H1 (cell line): ENCODE results near the gene LDHB. TPM values are rescaled to one million over a fixed set of nuclear protein-coding genes. Genes with fewer than 3 reads are reported as not detected.
A peak's percentile ranks its signal among the peaks of the same experiment; 100 is the strongest.

Source experiments
- CTCF ChIA-PET: fragments of 300-600 bp; sonication (Branson Sonifier 250); formaldehyde crosslinking; loops from one replicate; lab custom pipeline; 2021; ENCODE audit not compliant: partially characterized antibody; lab: Charles Lee
- POLR2A ChIA-PET: fragments of 300-600 bp; sonication (Branson Sonifier 250); formaldehyde crosslinking; loops from one replicate; lab custom pipeline; 2021; ENCODE audit warnings: inconsistent platforms; ENCODE audit not compliant: partially characterized antibody; lab: Charles Lee
- DNase-seq, 2 experiments: peaks; one replicate each; pipeline versions ENCODE4 v3.0.0 to v3.0.0-alpha.2; 2010 to 2022; ENCODE audit warnings: low spot score in 2 of 2, low read depth in 1 of 2, mixed read lengths in 1 of 2
- FAIRE-seq: peaks from 2 replicates; lab custom pipeline; 2011; peaks lifted over from hg19 to GRCh38; lab: Jason Lieb, UNC
- H2AFZ ChIP-seq: 2 replicates; pipeline ENCODE4 v1.8.1; 2012; ENCODE audit warnings: low read length, inconsistent platforms
- H2AK5ac ChIP-seq: 2 replicates; pipeline ENCODE4 v1.6.1; 2013; ENCODE audit warnings: low read depth, low read length
- H2BK120ac ChIP-seq: replicated peaks from 2 replicates; pipeline ENCODE3; 2013; ENCODE audit warnings: low read depth, low read length, inconsistent platforms
- H2BK12ac ChIP-seq: 2 replicates; pipeline ENCODE4 v1.6.1; 2013; ENCODE audit warnings: low read depth, low read length
- H2BK15ac ChIP-seq: 2 replicates; pipeline ENCODE4 v1.6.1; 2013; ENCODE audit warnings: low read length
- H2BK20ac ChIP-seq: 2 replicates; pipeline ENCODE4 v1.6.1; 2013; ENCODE audit warnings: low read length
- H2BK5ac ChIP-seq: 2 replicates; pipeline ENCODE4 v1.6.1; 2013; ENCODE audit warnings: low read depth, low read length
- H3K14ac ChIP-seq: 2 replicates; pipeline ENCODE4 v1.6.1; 2013; ENCODE audit warnings: inconsistent platforms; ENCODE audit not compliant: insufficient read length
- H3K18ac ChIP-seq: 2 replicates; pipeline ENCODE4 v1.6.1; 2013; ENCODE audit warnings: low read length; ENCODE audit errors: extremely low read depth
- H3K23ac ChIP-seq: 2 replicates; pipeline ENCODE4 v1.6.1; 2013; ENCODE audit warnings: inconsistent platforms; ENCODE audit not compliant: insufficient read length
- H3K23me2 ChIP-seq: 2 replicates; pipeline ENCODE4 v1.6.1; 2013; ENCODE audit warnings: low read depth, low read length
- H3K27ac ChIP-seq: 2 replicates; pipeline ENCODE4 v1.6.1; 2011; ENCODE audit warnings: low read depth, low read length, inconsistent platforms
- H3K27me3 ChIP-seq, 4 experiments: replicated peaks in 1 of 4; 1 replicate in 1 of 4; 2 replicates in 3 of 4; pipeline versions ENCODE4 v1.6.1 to v1.8.1; 2011 to 2013; ENCODE audit warnings: low read length in 3 of 4, mild to moderate bottlenecking in 3 of 4, inconsistent platforms in 2 of 4, mixed read lengths in 2 of 4, moderate library complexity in 1 of 4; ENCODE audit not compliant: control insufficient read depth in 3 of 4, insufficient read depth in 3 of 4; ENCODE audit errors: extremely low read depth in 1 of 4
- H3K36me3 ChIP-seq, 4 experiments: 2 replicates each; pipeline versions ENCODE4 v1.6.1 to v1.8.1; 2011 to 2013; ENCODE audit warnings: mild to moderate bottlenecking in 4 of 4, low read length in 3 of 4, moderate library complexity in 2 of 4, control low read depth in 1 of 4, inconsistent platforms in 1 of 4; ENCODE audit not compliant: insufficient read depth in 4 of 4, control insufficient read depth in 2 of 4
- H3K4ac ChIP-seq: replicated peaks from 2 replicates; pipeline ENCODE3; 2013; ENCODE audit warnings: low read length, low read depth, mixed read lengths, inconsistent platforms; ENCODE audit not compliant: insufficient read length
- H3K4me1 ChIP-seq, 4 experiments: replicated peaks in 1 of 4; 1 replicate in 1 of 4; 2 replicates in 3 of 4; pipeline versions ENCODE4 v1.6.1 to v1.8.1; 2011 to 2013; ENCODE audit warnings: low read length in 3 of 4, inconsistent platforms in 2 of 4, mixed read lengths in 1 of 4; ENCODE audit not compliant: insufficient read depth in 4 of 4, control insufficient read depth in 3 of 4
- H3K4me2 ChIP-seq, 2 experiments: 2 replicates each; pipeline versions ENCODE4 v1.6.1 to v1.8.1; 2011 to 2013; ENCODE audit warnings: low read depth in 2 of 2, low read length in 2 of 2, control low read depth in 1 of 2, inconsistent platforms in 1 of 2, mild to moderate bottlenecking in 1 of 2; ENCODE audit not compliant: insufficient read depth in 1 of 2
- H3K4me3 ChIP-seq, 4 experiments: fragments of 200-600, 300-600 bp in 1 of 4; sonication (generic), shearing (Covaris generic), sonication (Bioruptor Twin) in 1 of 4; 2 replicates each; pipeline versions ENCODE4 v1.5.1 to v1.8.1; 2011 to 2016; ENCODE audit warnings: low read length in 4 of 4, low read depth in 3 of 4, control low read depth in 2 of 4, inconsistent platforms in 2 of 4, mild to moderate bottlenecking in 2 of 4, mixed read lengths in 1 of 4, moderate library complexity in 1 of 4; ENCODE audit not compliant: insufficient read depth in 2 of 4; ENCODE audit errors: extremely low read depth in 1 of 4
- H3K56ac ChIP-seq: replicated peaks from 2 replicates; pipeline ENCODE3; 2013; ENCODE audit warnings: low read depth, mild to moderate bottlenecking, mixed read lengths, low read length, inconsistent platforms; ENCODE audit not compliant: insufficient read length
- H3K79me1 ChIP-seq: 2 replicates; pipeline ENCODE4 v1.6.1; 2013; ENCODE audit warnings: low read depth, low read length, control low read depth
- H3K79me2 ChIP-seq, 2 experiments: 2 replicates each; pipeline versions ENCODE4 v1.6.1 to v1.8.1; 2012 to 2013; ENCODE audit warnings: low read length in 2 of 2, mild to moderate bottlenecking in 2 of 2, inconsistent platforms in 1 of 2; ENCODE audit not compliant: insufficient read depth in 2 of 2, control insufficient read depth in 1 of 2
- H3K9ac ChIP-seq, 4 experiments: replicated peaks in 1 of 4; 1 replicate in 1 of 4; 2 replicates in 3 of 4; pipeline versions ENCODE4 v1.6.1 to v1.8.1; 2011 to 2013; ENCODE audit warnings: low read depth in 3 of 4, low read length in 3 of 4, control low read depth in 2 of 4, mild to moderate bottlenecking in 2 of 4, moderate library complexity in 2 of 4, inconsistent platforms in 1 of 4; ENCODE audit errors: extremely low read depth in 1 of 4
- H3K9me3 ChIP-seq, 2 experiments: 2 replicates each; pipeline versions ENCODE4 v1.6.1 to v1.8.1; 2012 to 2013; ENCODE audit warnings: mild to moderate bottlenecking in 2 of 2, moderate library complexity in 2 of 2, control low read depth in 1 of 2, inconsistent platforms in 1 of 2, low read depth in 1 of 2, low read length in 1 of 2, mixed read lengths in 1 of 2; ENCODE audit not compliant: insufficient read depth in 2 of 2
- H4K20me1 ChIP-seq, 2 experiments: replicated peaks in 1 of 2; 2 replicates each; pipeline versions ENCODE3 to v1.8.1; 2011 to 2013; ENCODE audit warnings: inconsistent platforms in 2 of 2, low read length in 2 of 2, mild to moderate bottlenecking in 1 of 2; ENCODE audit not compliant: insufficient read depth in 2 of 2, control insufficient read depth in 1 of 2
- H4K5ac ChIP-seq: 2 replicates; pipeline ENCODE4 v1.6.1; 2013; ENCODE audit warnings: low read length, low read depth, mixed read lengths, inconsistent platforms; ENCODE audit not compliant: insufficient read length
- H4K8ac ChIP-seq: 2 replicates; pipeline ENCODE4 v1.8.0; 2013; ENCODE audit warnings: mild to moderate bottlenecking, moderate library complexity, low read length, inconsistent platforms; ENCODE audit not compliant: insufficient read depth; ENCODE audit errors: extremely low read depth
- H4K91ac ChIP-seq: replicated peaks from 2 replicates; pipeline ENCODE3; 2013; ENCODE audit warnings: low read length, mixed read lengths, inconsistent platforms; ENCODE audit not compliant: insufficient read length
- BRCA1 ChIP-seq: IDR thresholded peaks from 2 replicates; pipeline ENCODE4 v1.6.1; 2012; ENCODE audit warnings: low read depth, low read length, improper control_type of control experiment
- POLR2A ChIP-seq, 2 experiments: IDR thresholded peaks; 1 replicate in 1 of 2; 2 replicates in 1 of 2; pipeline ENCODE4 v1.6.1; 2011; ENCODE audit warnings: low read depth in 2 of 2, low read length in 2 of 2, mild to moderate bottlenecking in 2 of 2; ENCODE audit errors: control extremely low read depth in 1 of 2
- SUZ12 ChIP-seq: fragments of 200-600 bp; sonication (generic); IDR thresholded peaks from 2 replicates; pipeline ENCODE4 v1.6.1; 2012; ENCODE audit warnings: mild to moderate bottlenecking, inconsistent platforms, low read length, moderate library complexity, mixed read lengths
- WGBS, 2 experiments: shearing (Covaris generic) in 1 of 2; methylation state at CpG; one replicate each; pipeline versions ENCODE4 v1.1.6 to v1.1.7; 2013 to 2015; ENCODE audit warnings: low lambda C conversion rate in 2 of 2, mixed read lengths in 2 of 2, inconsistent platforms in 1 of 2, low coverage in 1 of 2, missing lambda C conversion rate in 1 of 2; ENCODE audit not compliant: insufficient replicate concordance in 2 of 2, insufficient coverage in 1 of 2, insufficient read length in 1 of 2; ENCODE audit errors: extremely low coverage in 1 of 2, missing lambda C conversion rate in 1 of 2; 5-methylcytosine and 5-hydroxymethylcytosine counted together
- polyA plus RNA-seq, 7 experiments: library from polyadenylated mRNA; depleted of rRNA in 3 of 7; stranded (reverse) in 5 of 7; unstranded in 2 of 7; fragments of >200 nt in 5 of 7; fragments of 200-250 nt in 2 of 7; gene quantifications; 1 replicate in 5 of 7; 2 replicates in 1 of 7; 4 replicates in 1 of 7; pipeline versions ENCODE4 v1.2.1 to v1.2.3, GENCODE V29; 2011 to 2013; ENCODE audit warnings: missing spikeins in 2 of 7, mixed read lengths in 2 of 7
- total RNA-seq: library from RNA; stranded (reverse); fragmentation: NEBNext Ultra II Directional; extraction: Animal tissue kit (Norgen Biotek cat#: 25700); gene quantifications from 2 replicates; pipeline ENCODE4 v1.2.1, GENCODE V29; 2021
- TF ChIP-seq, protein P1 (sequence below), 3 experiments: IDR thresholded peaks; 1 replicate in 2 of 3; 2 replicates in 1 of 3; pipeline versions ENCODE4 v1.5.1 to v1.6.1; 2011; ENCODE audit warnings: low read length in 3 of 3, mild to moderate bottlenecking in 3 of 3, inconsistent platforms in 2 of 3, low read depth in 1 of 3, moderate library complexity in 1 of 3; ENCODE audit not compliant: insufficient read depth in 1 of 3; ENCODE audit errors: control extremely low read depth in 1 of 3
- TF ChIP-seq, protein P2 (sequence below): IDR thresholded peaks from 2 replicates; pipeline ENCODE4 v1.6.1; 2012; ENCODE audit warnings: inconsistent platforms

LDHB gene
- total and polyA plus RNA-seq, 2 of the 8 experiments (the other 6 are each of a cell fraction or from before 2014, with no cell fraction given), result 1,177 to 1,781 TPM

DNA sequence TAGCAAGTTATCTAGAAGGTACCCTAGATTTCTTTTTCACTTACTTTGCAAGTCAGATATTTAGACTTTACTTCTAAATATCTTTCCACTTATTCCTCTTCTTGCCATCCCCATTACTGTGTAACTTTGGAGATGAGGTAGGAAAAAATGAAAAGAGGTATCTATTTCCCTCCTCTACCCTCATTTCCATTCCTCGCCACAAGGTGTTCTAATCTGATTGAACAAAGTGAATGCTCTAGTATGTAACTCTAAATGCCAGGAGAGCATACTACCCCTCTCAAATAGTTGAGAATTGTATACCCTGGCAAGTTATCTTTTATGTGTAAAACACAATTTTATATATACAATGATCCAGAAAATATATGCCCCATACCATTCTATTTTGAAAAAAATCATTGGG is 1.7 kb upstream of the LDHB start:
- Histone ChIP-seq H3K4me1 (peaks cover 0 to 3% (median 0%) of the 10 kb centered on the region in 4 experiments; a peak in 3 of 7 replicates), H3K79me1 (no peaks in the 10 kb centered on the region; the same call in 1 of the 2 replicates), H3K23ac (no peak overlapping the region), H3K4me3 (no peak overlapping the region), H3K9ac (no peak overlapping the region), H2BK5ac (no peak overlapping the region), H2BK120ac (no peak overlapping the region), H3K23me2 (peaks cover 2% of the 10 kb centered on the region), H3K9me3 (peaks cover 0 to 7% of the 10 kb centered on the region in 2 experiments; a peak in 1 of 4 replicates), H2AFZ (no peak overlapping the region), H3K4ac (no peak overlapping the region), H3K56ac (no peak overlapping the region), H2BK20ac (no peak overlapping the region), H3K4me2 (no peak overlapping the region), H2BK12ac (no peak overlapping the region), H4K5ac (no peak overlapping the region), H3K14ac (no peak overlapping the region), H2AK5ac (no peak overlapping the region), H3K18ac (no peak overlapping the region), H4K8ac (no peak overlapping the region), H3K36me3 (peaks cover under 1 to 12% (median 4%) of the 10 kb centered on the region in 4 experiments; a peak in 7 of 8 replicates), H3K27me3 (no peaks in the 10 kb centered on the region), H4K20me1 (peaks cover 3 to 14% of the 10 kb centered on the region in 2 experiments), H2BK15ac (no peak overlapping the region), H4K91ac (no peak overlapping the region), H3K27ac (no peak overlapping the region)
- CTCF ChIA-PET, result no interaction called here
- WGBS, 2 experiments, result 67% methylated on average over 1 of the region's 1 CpG; no CpG with 5 or more reads in 1 of the 2 experiments
- FAIRE-seq, result no peak
- no peak for DNase-seq
- POLR2A ChIA-PET, result interaction anchor here (3.3 kb wide), 1 partner anchor 12 kb away, joined by 82 read pairs; no protein-coding TSS in a partner anchor
- TF ChIP-seq BRCA1 (no peak), SUZ12 (no peak), POLR2A (IDR thresholded peaks at IDR 0.05; ENCODE audit: control extremely low read depth in 1 of 2, low read depth in 2 of 2, low read length in 2 of 2) (no peak)
- TF ChIP-seq, protein P1, sequence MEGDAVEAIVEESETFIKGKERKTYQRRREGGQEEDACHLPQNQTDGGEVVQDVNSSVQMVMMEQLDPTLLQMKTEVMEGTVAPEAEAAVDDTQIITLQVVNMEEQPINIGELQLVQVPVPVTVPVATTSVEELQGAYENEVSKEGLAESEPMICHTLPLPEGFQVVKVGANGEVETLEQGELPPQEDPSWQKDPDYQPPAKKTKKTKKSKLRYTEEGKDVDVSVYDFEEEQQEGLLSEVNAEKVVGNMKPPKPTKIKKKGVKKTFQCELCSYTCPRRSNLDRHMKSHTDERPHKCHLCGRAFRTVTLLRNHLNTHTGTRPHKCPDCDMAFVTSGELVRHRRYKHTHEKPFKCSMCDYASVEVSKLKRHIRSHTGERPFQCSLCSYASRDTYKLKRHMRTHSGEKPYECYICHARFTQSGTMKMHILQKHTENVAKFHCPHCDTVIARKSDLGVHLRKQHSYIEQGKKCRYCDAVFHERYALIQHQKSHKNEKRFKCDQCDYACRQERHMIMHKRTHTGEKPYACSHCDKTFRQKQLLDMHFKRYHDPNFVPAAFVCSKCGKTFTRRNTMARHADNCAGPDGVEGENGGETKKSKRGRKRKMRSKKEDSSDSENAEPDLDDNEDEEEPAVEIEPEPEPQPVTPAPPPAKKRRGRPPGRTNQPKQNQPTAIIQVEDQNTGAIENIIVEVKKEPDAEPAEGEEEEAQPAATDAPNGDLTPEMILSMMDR (IDR thresholded peaks at IDR 0.05; ENCODE audit: control extremely low read depth in 1 of 3, insufficient read depth in 1 of 3, low read depth in 1 of 3, low read length in 3 of 3), result peak in 1 of 3 experiments; percentile 32; a peak in 1 of 4 replicates
- TF ChIP-seq, protein P2, sequence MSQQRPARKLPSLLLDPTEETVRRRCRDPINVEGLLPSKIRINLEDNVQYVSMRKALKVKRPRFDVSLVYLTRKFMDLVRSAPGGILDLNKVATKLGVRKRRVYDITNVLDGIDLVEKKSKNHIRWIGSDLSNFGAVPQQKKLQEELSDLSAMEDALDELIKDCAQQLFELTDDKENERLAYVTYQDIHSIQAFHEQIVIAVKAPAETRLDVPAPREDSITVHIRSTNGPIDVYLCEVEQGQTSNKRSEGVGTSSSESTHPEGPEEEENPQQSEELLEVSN, result no peak
- TF ChIP-seq, all 59 proteins: peak for 1
- peaks cover 23 to 32% of the 10 kb centered on the region in 2 experiments for H3K79me2 ChIP-seq
